Measurements from ENCODE around the gene SVIL. TPM values are rescaled to one million over a fixed set of nuclear protein-coding genes. Genes with fewer than 3 reads are reported as not detected.
"Not testable (repeated sequence)": the region's sequence is repeated elsewhere in the genome, so short reads cannot be mapped to it uniquely, and the experiment has no call there.

The SVIL gene
- total RNA-seq, 2 experiments from 2014 or later = 7.0 to 8.3 TPM

- CTCF ChIA-PET = no interaction called here
- no peak for DNase-seq
- intact Hi-C loops (cut with micrococcal nuclease) = no loop called here
- Mint-ChIP-seq H3K27ac (no peak overlapping the region), H3K4me1 (ENCODE audit: low read depth) (peaks cover 5% of the 10 kb centered on the region), H3K9me3 (peaks cover 3% of the 10 kb centered on the region), H3K27me3 (ENCODE audit: low read depth) (no peaks in the 10 kb centered on the region), H3K36me3 (ENCODE audit: low read depth) (peaks cover 2% of the 10 kb centered on the region), H3K4me3 (no peak overlapping the region)
Observed at GRCh38 chr10:29616542-29616941, 18.2 kb downstream of the SVIL start.

GRCh38 chr10:29615195-29615594, 19.6 kb downstream of the SVIL start:
- no peak for DNase-seq
- Mint-ChIP-seq H3K9me3 (peaks cover 3% of the 10 kb centered on the region), H3K4me3 (no peak overlapping the region), H3K27ac (no peak overlapping the region), H3K27me3 (ENCODE audit: low read depth) (no peaks in the 10 kb centered on the region), H3K36me3 (ENCODE audit: low read depth) (peaks cover 2% of the 10 kb centered on the region), H3K4me1 (ENCODE audit: low read depth) (peaks cover 2% of the 10 kb centered on the region)
- CTCF ChIA-PET = interaction anchor here (0.6 to 1.0 kb wide), 2 partner anchors 24 to 25 kb away, joined by 3 read pairs; no protein-coding TSS in a partner anchor
- intact Hi-C loops (cut with micrococcal nuclease) = no loop called here

GRCh38 chr10:29614289-29614688, 20.5 kb downstream of the SVIL start:
- DNase-seq; H3K27ac Mint-ChIP-seq; H3K9me3 Mint-ChIP-seq; H3K36me3 Mint-ChIP-seq (ENCODE audit: low read depth); H3K4me1 Mint-ChIP-seq (ENCODE audit: low read depth); CTCF ChIA-PET; H3K4me3 Mint-ChIP-seq; H3K27me3 Mint-ChIP-seq (ENCODE audit: low read depth); intact Hi-C loops (cut with micrococcal nuclease): not testable (repeated sequence)

- Mint-ChIP-seq H3K27me3 (ENCODE audit: low read depth) (no peaks in the 10 kb centered on the region), H3K4me1 (ENCODE audit: low read depth) (no peaks in the 10 kb centered on the region), H3K27ac (no peak overlapping the region), H3K4me3 (no peak overlapping the region), H3K9me3 (peaks cover 7% of the 10 kb centered on the region), H3K36me3 (ENCODE audit: low read depth) (peaks cover 8% of the 10 kb centered on the region)
- CTCF ChIA-PET = no interaction called here
- no peak for DNase-seq
- intact Hi-C loops (cut with micrococcal nuclease) = no loop called here
Observed at GRCh38 chr10:29613791-29614190, 21.0 kb downstream of the SVIL start.

- Mint-ChIP-seq H3K9me3 (peaks cover 7% of the 10 kb centered on the region), H3K27ac (no peak overlapping the region), H3K4me1 (ENCODE audit: low read depth) (no peaks in the 10 kb centered on the region), H3K4me3 (no peak overlapping the region), H3K27me3 (ENCODE audit: low read depth) (no peaks in the 10 kb centered on the region), H3K36me3 (ENCODE audit: low read depth) (peaks cover 8% of the 10 kb centered on the region)
- intact Hi-C loops (cut with micrococcal nuclease) = no loop called here
- no peak for DNase-seq
- CTCF ChIA-PET = no interaction called here
Observed at GRCh38 chr10:29613196-29613595, 21.6 kb downstream of the SVIL start.

- Mint-ChIP-seq H3K4me3 (no peak overlapping the region), H3K36me3 (ENCODE audit: low read depth) (peaks cover 8% of the 10 kb centered on the region), H3K27ac (no peak overlapping the region), H3K4me1 (ENCODE audit: low read depth) (no peaks in the 10 kb centered on the region), H3K9me3 (peaks cover 7% of the 10 kb centered on the region), H3K27me3 (ENCODE audit: low read depth) (no peaks in the 10 kb centered on the region)
- intact Hi-C loops (cut with micrococcal nuclease) = no loop called here
- DNase-seq = no peak
- CTCF ChIA-PET = no interaction called here
Observed at GRCh38 chr10:29612657-29613056, 22.1 kb downstream of the SVIL start.

- H3K4me1 Mint-ChIP-seq (ENCODE audit: low read depth) = no peaks in the 10 kb centered on the region
- DNase-seq = no peak
- H3K27me3 Mint-ChIP-seq (ENCODE audit: low read depth) = no peaks in the 10 kb centered on the region
- H3K9me3 Mint-ChIP-seq = peaks cover 7% of the 10 kb centered on the region
- CTCF ChIA-PET = no interaction called here
- intact Hi-C loops (cut with micrococcal nuclease) = no loop called here
- no peak overlapping the region for H3K4me3 Mint-ChIP-seq
- peaks cover 8% of the 10 kb centered on the region for H3K36me3 Mint-ChIP-seq (ENCODE audit: low read depth)
- H3K27ac Mint-ChIP-seq = no peak overlapping the region
Observed at GRCh38 chr10:29611781-29612381, 22.9 kb downstream of the SVIL start.

GRCh38 chr10:29610876-29611647, 23.7 kb downstream of the SVIL start:
- no peaks in the 10 kb centered on the region for H3K4me1 Mint-ChIP-seq (ENCODE audit: low read depth)

GRCh38 chr10:29610331-29610730, 24.4 kb downstream of the SVIL start:
- H3K4me3 Mint-ChIP-seq; CTCF ChIA-PET; H3K4me1 Mint-ChIP-seq (ENCODE audit: low read depth); intact Hi-C loops (cut with micrococcal nuclease); H3K9me3 Mint-ChIP-seq; H3K36me3 Mint-ChIP-seq (ENCODE audit: low read depth); DNase-seq; H3K27me3 Mint-ChIP-seq (ENCODE audit: low read depth); H3K27ac Mint-ChIP-seq: not testable (repeated sequence)

More at GRCh38 chr10:29610876-29611647, 23.7 kb downstream of the SVIL start:
- peaks cover 7% of the 10 kb centered on the region for H3K9me3 Mint-ChIP-seq
- CTCF ChIA-PET = no interaction called here
- no peaks in the 10 kb centered on the region for H3K27me3 Mint-ChIP-seq (ENCODE audit: low read depth)
- no peak overlapping the region for H3K27ac Mint-ChIP-seq
- no peak overlapping the region for H3K4me3 Mint-ChIP-seq
- peaks cover 8% of the 10 kb centered on the region for H3K36me3 Mint-ChIP-seq (ENCODE audit: low read depth)
- no peak for DNase-seq
- intact Hi-C loops (cut with micrococcal nuclease) = no loop called here

- H3K27me3 Mint-ChIP-seq (ENCODE audit: low read depth) = no peaks in the 10 kb centered on the region
- no peak overlapping the region for H3K27ac Mint-ChIP-seq
- H3K9me3 Mint-ChIP-seq = peaks cover 7% of the 10 kb centered on the region
- intact Hi-C loops (cut with micrococcal nuclease) = no loop called here
- DNase-seq = no peak
- H3K4me3 Mint-ChIP-seq = no peak overlapping the region
- CTCF ChIA-PET = interaction anchor here (1.3 kb wide), 1 partner anchor 19 kb away, joined by 5 read pairs; no protein-coding TSS in a partner anchor
- H3K4me1 Mint-ChIP-seq (ENCODE audit: low read depth) = no peaks in the 10 kb centered on the region
- peaks cover 8% of the 10 kb centered on the region for H3K36me3 Mint-ChIP-seq (ENCODE audit: low read depth)
Observed at GRCh38 chr10:29609696-29610095, 25.1 kb downstream of the SVIL start.

- Mint-ChIP-seq H3K27ac (no peak overlapping the region), H3K36me3 (ENCODE audit: low read depth) (peaks cover 6% of the 10 kb centered on the region), H3K4me3 (no peak overlapping the region), H3K27me3 (ENCODE audit: low read depth) (no peaks in the 10 kb centered on the region), H3K9me3 (peaks cover 4% of the 10 kb centered on the region), H3K4me1 (ENCODE audit: low read depth) (no peaks in the 10 kb centered on the region)
- intact Hi-C loops (cut with micrococcal nuclease) = no loop called here
- DNase-seq = no peak
- CTCF ChIA-PET = interaction anchor here (1.3 kb wide), 1 partner anchor 18 kb away, joined by 5 read pairs; no protein-coding TSS in a partner anchor
Observed at GRCh38 chr10:29608476-29609301, 26.1 kb downstream of the SVIL start.

GRCh38 chr10:29608062-29608461, 26.7 kb downstream of the SVIL start:
- intact Hi-C loops (cut with micrococcal nuclease) = no loop called here
- Mint-ChIP-seq H3K4me1 (ENCODE audit: low read depth) (no peaks in the 10 kb centered on the region), H3K9me3 (peaks cover 4% of the 10 kb centered on the region), H3K27me3 (ENCODE audit: low read depth) (no peaks in the 10 kb centered on the region), H3K4me3 (no peak overlapping the region), H3K27ac (no peak overlapping the region), H3K36me3 (ENCODE audit: low read depth) (peaks cover 6% of the 10 kb centered on the region)
- no peak for DNase-seq
- CTCF ChIA-PET = interaction anchor here (1.1 kb wide), 1 partner anchor 17 kb away, joined by 7 read pairs; no protein-coding TSS in a partner anchor

Measured in activated naive CD4-positive, alpha-beta T cell treated with anti-CD3 and anti-CD28 coated beads for 36 hours (primary cell).